Measurements from ENCODE around the gene MLPH.

The MLPH gene

GRCh38 chr2:237603049-237603717 lies 116.1 kb downstream of the MLPH start:
- no peak for DNase-seq (ENCODE audit: low read depth in 2 of 2)

GRCh38 chr2:237603718-237604362 lies 116.8 kb downstream of the MLPH start:
- DNase-seq (ENCODE audit: low read depth in 2 of 2): no peak

- no peak for DNase-seq (ENCODE audit: low read depth in 2 of 2)
Observed at GRCh38 chr2:237604391-237604790, 117.3 kb downstream of the MLPH start.

Data from fibroblast of skin of left quadriceps (primary cell).